ENCODE results near the gene PTPRT. TPM values are rescaled to one million over a fixed set of nuclear protein-coding genes. Genes with fewer than 3 reads are reported as not detected.

Gene PTPRT
- total RNA-seq, 4 donors from 2014 or later, result 0.57 to 2.0 (median 0.83) TPM

DNA sequence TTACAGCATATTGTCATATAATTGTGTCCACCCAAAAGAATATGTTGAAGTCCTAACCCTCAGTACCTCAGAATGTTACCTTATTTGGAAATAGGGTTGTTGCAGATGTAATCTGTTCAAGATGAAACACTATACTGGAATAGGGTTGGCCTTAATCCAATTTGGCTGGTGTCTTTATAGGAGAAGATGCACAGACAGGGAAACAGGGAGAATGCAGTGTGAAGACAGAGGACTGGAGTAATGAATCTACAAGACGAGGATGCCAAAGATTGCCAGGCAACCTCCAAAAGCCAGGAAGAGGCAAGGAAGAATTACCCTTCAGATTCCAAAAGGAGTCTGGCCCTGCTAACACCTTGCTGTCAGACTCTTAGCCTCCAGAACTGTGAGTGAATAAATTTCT lies 482.9 kb downstream of the PTPRT start:
- TF ChIP-seq, protein P1, sequence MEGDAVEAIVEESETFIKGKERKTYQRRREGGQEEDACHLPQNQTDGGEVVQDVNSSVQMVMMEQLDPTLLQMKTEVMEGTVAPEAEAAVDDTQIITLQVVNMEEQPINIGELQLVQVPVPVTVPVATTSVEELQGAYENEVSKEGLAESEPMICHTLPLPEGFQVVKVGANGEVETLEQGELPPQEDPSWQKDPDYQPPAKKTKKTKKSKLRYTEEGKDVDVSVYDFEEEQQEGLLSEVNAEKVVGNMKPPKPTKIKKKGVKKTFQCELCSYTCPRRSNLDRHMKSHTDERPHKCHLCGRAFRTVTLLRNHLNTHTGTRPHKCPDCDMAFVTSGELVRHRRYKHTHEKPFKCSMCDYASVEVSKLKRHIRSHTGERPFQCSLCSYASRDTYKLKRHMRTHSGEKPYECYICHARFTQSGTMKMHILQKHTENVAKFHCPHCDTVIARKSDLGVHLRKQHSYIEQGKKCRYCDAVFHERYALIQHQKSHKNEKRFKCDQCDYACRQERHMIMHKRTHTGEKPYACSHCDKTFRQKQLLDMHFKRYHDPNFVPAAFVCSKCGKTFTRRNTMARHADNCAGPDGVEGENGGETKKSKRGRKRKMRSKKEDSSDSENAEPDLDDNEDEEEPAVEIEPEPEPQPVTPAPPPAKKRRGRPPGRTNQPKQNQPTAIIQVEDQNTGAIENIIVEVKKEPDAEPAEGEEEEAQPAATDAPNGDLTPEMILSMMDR (IDR thresholded peaks at IDR 0.05; ENCODE audit: low read depth), result no peak

DNA sequence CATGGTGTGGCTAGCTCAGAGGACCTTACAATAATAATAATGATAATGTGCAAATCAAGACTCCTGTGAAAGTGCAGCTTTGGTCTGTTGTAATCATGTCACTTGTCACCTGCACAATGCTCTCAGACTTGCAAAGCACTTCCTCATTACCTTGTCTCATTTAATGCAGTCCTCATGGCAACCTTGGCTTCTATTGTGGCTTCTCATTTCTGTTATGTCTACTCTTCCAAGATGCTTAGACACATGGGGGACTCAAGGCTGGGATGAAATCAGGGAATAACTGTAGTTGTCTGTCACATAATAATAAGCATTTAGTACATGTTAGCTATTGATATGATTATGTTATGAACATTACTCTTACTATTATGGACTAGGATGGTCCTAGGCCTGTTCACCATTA lies 484.2 kb downstream of the PTPRT start:
- TF ChIP-seq, protein P1 (IDR thresholded peaks at IDR 0.05; ENCODE audit: low read depth), result no peak

DNA sequence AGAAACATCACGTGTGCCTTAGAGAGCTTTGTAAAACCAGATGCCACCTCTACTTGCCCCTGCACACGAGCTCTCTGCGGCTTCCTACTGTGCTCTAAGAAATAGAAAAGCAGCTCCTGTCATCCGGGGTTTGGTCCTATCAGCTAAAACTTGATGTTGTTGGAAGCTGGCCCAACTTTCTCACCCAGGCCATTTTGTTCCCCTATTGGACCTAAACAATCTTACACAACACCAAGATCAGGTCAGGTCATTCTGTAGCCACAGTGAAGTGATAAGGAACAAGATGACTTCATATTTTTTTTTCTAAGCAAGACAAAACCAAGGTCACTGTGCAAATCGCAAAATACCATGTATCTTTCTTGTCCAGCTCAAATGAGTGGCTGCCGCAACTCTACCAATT lies 486.0 kb downstream of the PTPRT start:
- TF ChIP-seq, protein P1 (IDR thresholded peaks at IDR 0.05; ENCODE audit: low read depth), result no peak

DNA sequence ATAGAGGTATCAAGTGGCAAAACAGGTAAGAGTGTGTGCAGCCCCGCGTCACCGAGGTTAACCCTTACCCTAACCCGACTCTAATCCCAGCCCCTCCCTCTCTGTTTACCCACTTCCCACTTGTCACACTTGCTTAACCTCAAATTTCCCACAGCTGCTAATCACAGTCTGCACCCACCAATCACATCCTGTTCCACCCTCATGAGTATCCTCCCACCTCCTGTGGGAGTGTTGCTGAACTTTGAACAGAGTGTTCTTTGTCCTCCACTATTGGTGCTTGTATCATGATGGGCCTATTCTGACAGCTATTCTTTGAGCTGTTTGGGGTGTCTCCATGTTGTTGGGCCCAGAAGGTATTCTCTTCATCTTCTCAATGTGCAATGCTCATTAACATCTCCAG lies 487.8 kb downstream of the PTPRT start:
- TF ChIP-seq, protein P1 (IDR thresholded peaks at IDR 0.05; ENCODE audit: low read depth), result no peak

DNA sequence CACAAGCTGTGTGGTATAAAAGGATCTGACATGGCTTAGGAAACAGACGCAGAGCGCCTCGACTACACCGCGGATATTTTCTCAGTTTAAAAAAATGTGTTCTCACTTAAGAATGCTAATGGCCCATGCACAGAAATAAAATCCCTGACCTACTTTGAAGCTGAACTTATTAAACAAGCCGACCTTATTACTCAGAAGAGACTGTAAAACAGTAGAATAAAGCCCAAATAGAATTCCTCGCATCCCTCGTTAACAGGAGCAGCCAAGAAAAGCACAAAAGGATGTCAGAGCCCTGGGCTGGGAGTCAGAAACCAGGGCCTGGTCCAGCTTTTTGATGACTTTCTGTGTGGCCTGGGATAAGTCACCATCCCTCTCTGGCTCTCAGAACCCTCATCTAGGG lies 489.3 kb downstream of the PTPRT start:
- TF ChIP-seq, protein P1 (IDR thresholded peaks at IDR 0.05; ENCODE audit: low read depth), result no peak

DNA sequence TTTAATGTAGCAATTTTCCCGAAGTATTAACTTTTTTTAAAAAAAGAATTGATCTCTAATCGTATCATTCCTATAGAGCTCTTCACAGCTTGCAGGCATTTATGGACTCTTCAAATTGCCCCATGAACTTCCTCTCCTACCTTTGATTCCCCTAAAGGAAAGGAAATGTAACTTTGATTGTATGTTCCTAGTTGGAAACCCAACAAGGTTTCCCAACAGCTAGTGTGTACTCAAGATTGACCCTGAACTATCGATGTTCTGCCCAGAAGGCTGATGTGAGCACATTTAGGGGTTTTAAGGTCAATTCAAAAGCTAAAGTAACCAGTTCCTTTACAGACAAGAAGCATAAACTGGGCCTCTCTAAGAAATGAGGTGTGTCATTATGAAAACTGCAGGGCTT lies 491.7 kb downstream of the PTPRT start:
- TF ChIP-seq, protein P1 (IDR thresholded peaks at IDR 0.05; ENCODE audit: low read depth), result no peak

DNA sequence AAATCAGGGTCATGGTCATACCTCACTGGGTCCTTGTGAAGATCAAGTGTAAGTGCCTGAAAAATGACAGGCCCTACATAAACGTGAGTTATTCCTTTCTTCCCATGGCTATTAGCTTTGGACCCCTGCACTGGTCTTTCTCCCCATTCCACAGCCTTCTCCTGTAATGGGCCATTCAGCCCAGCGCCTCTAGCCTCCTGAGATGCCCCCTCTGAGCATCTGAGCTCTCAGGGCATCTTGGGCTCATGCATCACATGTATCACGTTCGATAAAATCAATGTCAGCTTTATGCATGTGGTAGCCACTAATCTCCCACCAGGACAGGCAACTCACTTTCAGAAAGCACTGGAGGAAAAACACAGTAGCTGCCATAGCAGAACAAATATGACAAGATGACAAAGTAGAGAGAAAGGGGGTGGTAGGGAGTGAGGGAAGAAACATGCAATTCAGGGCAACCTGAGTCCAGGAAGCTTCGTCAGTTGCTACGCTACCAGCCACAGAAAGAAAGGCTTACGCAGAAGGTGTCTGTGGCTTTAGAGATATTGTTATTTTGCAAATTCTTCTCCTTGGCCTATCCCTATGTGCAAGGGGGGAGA lies 498.8 kb downstream of the PTPRT start:
- TF ChIP-seq, protein P1 (IDR thresholded peaks at IDR 0.05; ENCODE audit: low read depth), result no peak
